NCI-H2081 (cell line): ENCODE results near the gene UBE2J2.

ENCODE experiments used
- DNase-seq, 2 experiments: peaks; one replicate each; lab custom pipeline; 2025; lab: John Stamatoyannopoulos, UW

Gene UBE2J2

GRCh38 chr1:1211541-1212441, 61.9 kb downstream of the UBE2J2 start:
- no peak for DNase-seq

DNA sequence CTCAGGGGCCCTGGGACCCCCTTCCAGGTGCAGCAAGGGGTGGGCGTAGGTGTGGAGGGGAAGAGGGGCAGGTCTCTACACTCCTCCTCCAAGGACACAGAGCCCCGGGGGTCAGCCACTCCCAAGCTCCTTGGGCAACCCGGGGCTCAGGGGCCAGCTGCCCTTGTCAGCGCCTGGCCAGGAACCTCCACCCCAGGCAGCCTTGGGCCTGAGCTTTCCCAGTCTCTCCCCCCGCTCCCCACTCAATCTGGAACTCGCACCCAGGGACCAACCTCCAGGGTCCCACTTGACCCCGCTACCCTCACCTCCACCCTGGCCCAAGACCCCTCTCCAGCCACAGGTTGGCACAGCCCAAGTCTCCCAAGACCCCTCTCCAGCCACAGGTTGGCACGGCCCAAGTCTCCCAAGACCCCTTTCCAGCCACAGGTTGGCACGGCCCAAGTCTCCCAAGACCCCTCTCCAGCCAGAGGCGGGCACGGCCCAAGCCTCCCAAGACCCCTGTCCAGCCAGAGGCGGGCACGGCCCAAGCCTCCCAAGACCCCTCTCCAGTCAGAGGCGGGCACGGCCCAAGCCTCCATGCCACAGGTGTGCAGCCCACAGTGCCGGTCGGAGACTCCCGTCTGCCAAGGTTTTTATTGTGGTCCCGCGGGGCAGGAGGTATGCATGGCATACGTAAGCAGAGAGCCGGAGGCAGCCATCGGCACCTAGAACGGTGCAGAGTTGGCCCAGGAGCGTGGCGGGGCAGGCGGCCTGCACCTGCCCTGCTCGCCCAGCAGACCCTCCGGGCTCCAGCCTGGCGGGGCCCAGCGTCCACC, 62.7 kb downstream of the UBE2J2 start:
- no peak for DNase-seq

- DNase-seq = no peak
These were observed 64.8 kb downstream of the UBE2J2 start for GRCh38 chr1:1208713-1209433.

GRCh38 chr1:1207571-1207892, 66.1 kb downstream of the UBE2J2 start:
- no peak for DNase-seq

DNA sequence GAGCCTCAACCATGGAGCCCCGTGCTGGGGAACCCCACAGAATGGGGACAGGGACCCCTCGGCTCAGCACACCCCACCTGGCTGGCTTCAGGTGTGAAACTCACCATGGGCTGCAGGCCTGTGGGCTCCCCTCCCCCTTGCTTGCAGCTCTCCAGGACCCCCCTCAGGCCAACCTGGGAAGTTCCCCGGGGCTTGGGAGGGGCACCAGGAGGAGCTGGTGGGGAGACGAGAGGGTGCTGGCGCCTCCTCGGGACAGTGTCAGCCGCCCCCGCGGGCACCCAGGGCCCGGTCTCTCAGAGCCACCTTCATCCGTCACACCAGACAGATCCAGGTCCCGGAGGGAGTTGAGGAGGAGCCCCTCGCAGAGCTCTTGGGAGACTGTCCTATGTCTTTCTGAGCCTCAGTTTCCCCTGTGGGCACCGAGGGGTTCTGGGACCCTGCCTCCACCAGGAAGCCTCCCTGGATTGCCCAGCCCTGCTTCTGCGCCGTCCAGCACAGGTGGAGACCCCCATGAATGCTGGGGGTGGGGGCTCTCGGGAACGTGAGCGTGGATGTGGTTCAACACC, 66.6 kb downstream of the UBE2J2 start:
- no peak for DNase-seq

GRCh38 chr1:1206376-1206965, 67.2 kb downstream of the UBE2J2 start, which contains the start of gene TNFRSF18:
TNFRSF18 (minus strand) TSS chr1:1206592; CDS start chr1:1206571, 21 bp downstream.
- no peak for DNase-seq

GRCh38 chr1:1205769-1206375, 67.8 kb downstream of the UBE2J2 start:
- DNase-seq = no peak

DNA sequence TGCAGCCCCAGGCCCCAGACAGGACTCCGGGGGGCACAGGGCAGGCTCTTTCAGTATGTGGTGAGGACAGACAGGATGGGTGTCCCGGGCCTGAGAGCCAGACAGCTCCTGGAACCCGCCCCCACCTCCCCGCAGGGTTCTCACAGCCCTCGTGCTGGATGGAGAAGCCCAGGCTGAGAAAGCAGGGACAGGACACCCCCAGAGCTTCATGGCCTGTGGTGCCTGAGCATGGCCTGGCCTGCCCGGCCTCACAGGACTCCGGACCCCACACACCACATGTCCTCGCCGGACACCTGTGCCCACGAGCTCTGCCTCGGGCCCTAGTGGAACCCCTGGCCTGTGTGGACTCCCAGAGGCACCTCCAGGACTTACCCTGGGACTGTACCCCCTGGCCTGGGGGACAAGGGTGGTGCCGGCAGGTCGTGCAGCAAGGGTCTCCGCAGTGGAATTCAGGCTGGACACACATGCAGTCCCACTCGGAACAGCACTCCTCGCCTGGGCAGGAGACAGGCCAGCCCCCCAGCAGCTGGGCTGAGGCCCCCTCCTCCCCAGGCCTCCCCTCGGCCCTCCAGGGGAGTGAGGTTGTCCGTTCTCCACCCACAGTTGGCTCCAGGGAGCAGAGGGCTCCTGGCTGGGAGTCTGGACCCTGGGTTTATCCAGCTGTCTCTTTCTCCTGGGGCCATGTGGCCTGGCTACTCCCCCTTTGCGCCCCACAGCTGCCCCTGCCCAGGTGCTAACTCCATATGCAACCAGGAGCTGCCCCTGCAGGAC, 68.5 kb downstream of the UBE2J2 start:
- DNase-seq = no peak

- no peak for DNase-seq
These were observed 69.2 kb downstream of the UBE2J2 start for GRCh38 chr1:1204425-1204920.
